Pancreas (tissue), 10 donors: ENCODE measurements around the gene PTGER2. TPM values are rescaled to one million over a fixed set of nuclear protein-coding genes. Genes with fewer than 3 reads are reported as not detected.

Experiments
- ATAC-seq, 4 donors: fragments of 200-7000 bp; cut with Tn5 transposase; one replicate each; pipeline versions ENCODE4 v1.8.0 to v1.9.1; 2020; ENCODE audit warnings: mild to moderate bottlenecking in 4 of 4, moderate library complexity in 4 of 4
- DNase-seq, 6 donors: peaks; one replicate each; pipeline ENCODE4 v3.0.0-alpha.2; 2020
- FAIRE-seq: peaks from 2 replicates; lab custom pipeline; 2012; peaks lifted over from hg19 to GRCh38; lab: Jason Lieb, UNC
- H3K27ac ChIP-seq, 4 donors: fragments of 200-600 bp; sonication (generic); 1 replicate in 3 of 4; 2 replicates in 1 of 4; pipeline versions ENCODE4 v1.5.0 to v1.8.0; 2020
- H3K27me3 ChIP-seq, 4 donors: fragments of 200-600 bp; one replicate each; pipeline ENCODE4 v1.8.0; 2021
- H3K36me3 ChIP-seq, 3 donors: fragments of 200-600 bp; sonication (generic) in 1 of 3; one replicate each; pipeline versions ENCODE4 v1.5.0 to v1.8.0; 2020 to 2021
- H3K4me1 ChIP-seq, 3 donors: fragments of 200-600 bp; one replicate each; pipeline ENCODE4 v1.8.0; 2021
- H3K4me3 ChIP-seq, 4 donors: fragments of 200-600 bp; sonication (generic) in 2 of 4; one replicate each; pipeline versions ENCODE4 v1.5.0 to v1.8.0; 2020 to 2021
- H3K9me3 ChIP-seq, 4 donors: fragments of 200-600 bp; one replicate each; pipeline ENCODE4 v1.8.0; 2021
- CTCF ChIP-seq, 4 donors: fragments of 200-600 bp; sonication (generic) in 3 of 4; IDR thresholded peaks; one replicate each; pipeline versions ENCODE4 v1.5.0 to v1.8.0; 2021; ENCODE audit warnings: antibody characterized with exemption in 4 of 4
- WGBS, 2 donors: extraction: QIAGEN DNeasy Blood & Tissue Kit; methylation state at CpG; one replicate each; pipeline ENCODE4 v1.1.7; 2013; 5-methylcytosine and 5-hydroxymethylcytosine counted together
- intact Hi-C, 3 donors: fragments of 100-400 bp; cut with DNase I; formaldehyde crosslinking; loops; one replicate each; pipeline versions ENCODE4 v1.11.1 to v1.14.2; 2022
- polyA plus RNA-seq, 2 donors: library from polyadenylated mRNA; stranded (reverse); fragments of 200-250 nt; gene quantifications; one replicate each; pipeline ENCODE4 v1.2.3, GENCODE V29; 2013
- total RNA-seq, 6 donors: library from RNA; stranded (reverse); fragmentation: NEBNext Ultra II Directional in 4 of 6; extraction: Animal tissue kit (Norgen Biotek cat#: 25700) in 4 of 6; gene quantifications; one replicate each; pipeline versions ENCODE4 v1.2.1 to v1.2.4, GENCODE V29; 2021 to 2023
- donor health status: healthy with polysubstance abuse.
- donor health status: DM: no; HTN: no; CAD: no; lungs with moderate emphysema.
- donor health status: DM: no; HTN: no; CAD: no.
- donor health status: control.
- donor health status: control.
- donor health status: Bipolar disorder and iron deficiency.
- donor health status: DM: yes; HTN: yes; CAD: no.
- donor health status: DM: no; HTN: no; CAD: no.
- donor health status: DM: no; HTN: no; CAD: no.
- donor health status: DM: yes; HTN: yes; CAD: no.

Gene PTGER2
- total and polyA plus RNA-seq, 8 donors = 0.23 to 2.0 (median 0.43) TPM; not detected in 2

GRCh38 chr14:52348776-52349175 lies 34.7 kb downstream of the PTGER2 start:
- Histone ChIP-seq H3K27ac (no peak overlapping the region), H3K4me3 (no peak overlapping the region), H3K27me3 (peaks cover 0 to 3% (median 0%) of the 10 kb centered on the region in 4 donors), H3K36me3 (no peaks in the 10 kb centered on the region), H3K4me1 (no peaks in the 10 kb centered on the region), H3K9me3 (no peaks in the 10 kb centered on the region)
- no peak for TF ChIP-seq CTCF (IDR thresholded peaks at IDR 0.05)
- intact Hi-C loops = no loop called here
- ATAC-seq (peak in 2 of 4 donors; percentile 42 to 48), DNase-seq (no peak), FAIRE-seq (no peak)
- WGBS, 2 donors = 11 to 18% methylated on average over 2 of the region's 2 CpGs

- WGBS, 2 donors = 29 to 30% methylated on average over 2 of the region's 2 CpGs
- Histone ChIP-seq H3K9me3 (no peaks in the 10 kb centered on the region), H3K4me1 (no peaks in the 10 kb centered on the region), H3K27ac (no peak overlapping the region), H3K27me3 (peaks cover 0 to 3% (median 0%) of the 10 kb centered on the region in 4 donors), H3K36me3 (no peaks in the 10 kb centered on the region), H3K4me3 (no peak overlapping the region)
- ATAC-seq (no peak), FAIRE-seq (no peak), DNase-seq (no peak)
- intact Hi-C loops = no loop called here
- TF ChIP-seq CTCF (IDR thresholded peaks at IDR 0.05) = no peak
These were observed 35.6 kb downstream of the PTGER2 start for GRCh38 chr14:52349731-52350130.

GRCh38 chr14:52350445-52350844 lies 36.3 kb downstream of the PTGER2 start:
- intact Hi-C loops = no loop called here
- DNase-seq (no peak), FAIRE-seq (no peak), ATAC-seq (no peak)
- H3K4me3 ChIP-seq = no peak overlapping the region
- H3K36me3 ChIP-seq = no peaks in the 10 kb centered on the region
- H3K4me1 ChIP-seq = no peaks in the 10 kb centered on the region
- TF ChIP-seq CTCF (IDR thresholded peaks at IDR 0.05) = no peak
- 34 to 47% methylated on average over 3 of the region's 3 CpGs for WGBS, 2 donors
- H3K27me3 ChIP-seq = no peaks in the 10 kb centered on the region
- H3K9me3 ChIP-seq = no peaks in the 10 kb centered on the region
- H3K27ac ChIP-seq = no peak overlapping the region

- TF ChIP-seq CTCF (IDR thresholded peaks at IDR 0.05) = no peak
- peak; percentile 26 for FAIRE-seq
- Histone ChIP-seq H3K27ac (peak overlapping the region in 2 of 4 donors; percentile 19 to 28), H3K9me3 (no peaks in the 10 kb centered on the region), H3K27me3 (no peaks in the 10 kb centered on the region), H3K36me3 (no peaks in the 10 kb centered on the region), H3K4me1 (no peaks in the 10 kb centered on the region), H3K4me3 (no peak overlapping the region)
- intact Hi-C loops = no loop called here
- peak in 2 of 4 donors; percentile 36 to 37 for ATAC-seq
- no peak for DNase-seq
- WGBS, 2 donors = 39 to 47% methylated on average over 7 of the region's 7 CpGs
These were observed 37.3 kb downstream of the PTGER2 start for GRCh38 chr14:52351233-52352060.

GRCh38 chr14:52352061-52352491 lies 38.0 kb downstream of the PTGER2 start:
- no peak for TF ChIP-seq CTCF (IDR thresholded peaks at IDR 0.05)
- Histone ChIP-seq H3K9me3 (no peaks in the 10 kb centered on the region), H3K27me3 (no peaks in the 10 kb centered on the region), H3K27ac (peak overlapping the region in 2 of 4 donors; percentile 19 to 28), H3K4me3 (no peak overlapping the region), H3K36me3 (no peaks in the 10 kb centered on the region), H3K4me1 (no peaks in the 10 kb centered on the region)
- intact Hi-C loops = no loop called here
- WGBS, 2 donors = 17 to 19% methylated on average over 3 of the region's 3 CpGs
- peak; percentile 37 to 60 (median 38) for ATAC-seq
- FAIRE-seq = peak; percentile 39
- no peak for DNase-seq
